B cell (primary cell): ENCODE measurements around the gene CAMTA1. TPM values are rescaled to one million over a fixed set of nuclear protein-coding genes. Genes with fewer than 3 reads are reported as not detected.

Experiments used
- ATAC-seq: fragments of 200-7000 bp; cut with Tn5 transposase; one replicate; pipeline ENCODE4 v1.10.0; 2021; ENCODE audit warnings: low read depth, mild to moderate bottlenecking, moderate number of reproducible peaks, moderate library complexity
- CTCF ChIA-PET: fragments of 350-600 bp; sonication (Branson Sonifier 250); formaldehyde crosslinking; loops from one replicate; lab custom pipeline; 2021; ENCODE audit warnings: antibody characterized with exemption, inconsistent platforms; lab: Charles Lee
- POLR2A ChIA-PET: fragments of 350-600 bp; sonication (Branson Sonifier 250); formaldehyde crosslinking; loops from one replicate; lab custom pipeline; 2021; ENCODE audit warnings: antibody characterized with exemption; lab: Charles Lee
- DNase-seq: peaks from one replicate; pipeline ENCODE4 v3.0.0; 2013
- H2AFZ ChIP-seq: 2 replicates; pipeline ENCODE4 v1.6.1; 2012; ENCODE audit warnings: mild to moderate bottlenecking, low read depth, low read length; ENCODE audit not compliant: insufficient read depth, poor library complexity, severe bottlenecking
- H3K27ac ChIP-seq, 2 donors: 1 replicate in 1 of 2; 2 replicates in 1 of 2; pipeline ENCODE4 v1.5.1; 2012 to 2013; ENCODE audit warnings: low read length in 2 of 2, mild to moderate bottlenecking in 2 of 2, moderate library complexity in 1 of 2
- H3K27me3 ChIP-seq, 4 experiments: fragments of 200-600 bp in 1 of 4; sonication (generic) in 1 of 4; replicated peaks in 1 of 4; 1 replicate in 2 of 4; 2 replicates in 2 of 4; pipeline versions ENCODE4 v1.6.1 to v1.7.0; 2013 to 2016; ENCODE audit warnings: low read length in 3 of 4, mild to moderate bottlenecking in 2 of 4, mixed read lengths in 1 of 4, moderate library complexity in 1 of 4; ENCODE audit not compliant: insufficient read depth in 4 of 4, control insufficient read depth in 3 of 4; ENCODE audit errors: control extremely low read depth in 1 of 4
- H3K36me3 ChIP-seq, 2 experiments: replicated peaks in 1 of 2; 1 replicate in 1 of 2; 2 replicates in 1 of 2; pipeline versions ENCODE4 v1.6.1 to v1.7.1; 2013; ENCODE audit warnings: low read length in 1 of 2; ENCODE audit not compliant: insufficient read depth in 2 of 2, control insufficient read depth in 1 of 2; ENCODE audit errors: control extremely low read depth in 1 of 2, extremely low read depth in 1 of 2
- H3K4me1 ChIP-seq, 2 donors: fragments of 200-600 bp in 1 of 2; sonication (generic) in 1 of 2; 1 replicate in 1 of 2; 2 replicates in 1 of 2; pipeline versions ENCODE4 v1.5.1 to v1.6.1; 2013 to 2017; ENCODE audit warnings: low read length in 2 of 2; ENCODE audit not compliant: control insufficient read depth in 2 of 2, insufficient read depth in 2 of 2
- H3K4me2 ChIP-seq: replicated peaks from 2 replicates; pipeline ENCODE3; 2012; ENCODE audit warnings: mild to moderate bottlenecking, low read depth, low read length; ENCODE audit not compliant: poor library complexity, severe bottlenecking
- H3K4me3 ChIP-seq, 5 experiments: fragments of 200-600 bp in 1 of 5; sonication (generic) in 1 of 5; 1 replicate in 3 of 5; 2 replicates in 2 of 5; pipeline versions ENCODE4 v1.5.1 to v1.7.0; 2011 to 2016; ENCODE audit warnings: low read length in 4 of 5, mild to moderate bottlenecking in 4 of 5, low read depth in 2 of 5, control low read depth in 1 of 5, moderate library complexity in 1 of 5; ENCODE audit not compliant: insufficient read depth in 1 of 5; ENCODE audit errors: control extremely low read depth in 1 of 5, extremely low read depth in 1 of 5
- H3K79me2 ChIP-seq: fragments of 200-600 bp; sonication (generic); one replicate; pipeline ENCODE4 v1.6.0; 2016; ENCODE audit warnings: low read length; ENCODE audit not compliant: control insufficient read depth, insufficient read depth
- H3K9ac ChIP-seq: fragments of 200-600 bp; sonication (generic); 2 replicates; pipeline ENCODE4 v1.6.1; 2017; ENCODE audit warnings: mild to moderate bottlenecking, low read length, moderate library complexity
- H3K9me3 ChIP-seq, 3 donors: one replicate each; pipeline versions ENCODE4 v1.6.1 to v1.7.1; 2013; ENCODE audit warnings: low read length in 2 of 3; ENCODE audit not compliant: control insufficient read depth in 2 of 3, insufficient read depth in 1 of 3; ENCODE audit errors: control extremely low read depth in 1 of 3
- H4K20me1 ChIP-seq: 2 replicates; pipeline ENCODE4 v1.6.0; 2012; ENCODE audit warnings: mild to moderate bottlenecking, low read length; ENCODE audit not compliant: insufficient read depth, control insufficient read depth, poor library complexity, severe bottlenecking
- H3K27ac Mint-ChIP-seq: one replicate; pipeline ENCODE4 v1.8.0; 2021; ENCODE audit warnings: mixed read lengths
- H3K27me3 Mint-ChIP-seq: one replicate; pipeline ENCODE4 v1.8.0; 2021; ENCODE audit warnings: mixed read lengths
- H3K4me1 Mint-ChIP-seq: one replicate; pipeline ENCODE4 v1.8.0; 2021; ENCODE audit warnings: mixed read lengths
- H3K4me3 Mint-ChIP-seq: one replicate; pipeline ENCODE4 v1.8.0; 2021; ENCODE audit warnings: mixed read lengths
- H3K9me3 Mint-ChIP-seq: one replicate; pipeline ENCODE4 v1.8.0; 2022; ENCODE audit warnings: mixed read lengths; ENCODE audit not compliant: insufficient read depth
- EZH2 ChIP-seq: IDR thresholded peaks from 2 replicates; pipeline ENCODE4 v1.6.1; 2012; ENCODE audit warnings: borderline replicate concordance, low read depth, mild to moderate bottlenecking, moderate library complexity, low read length; ENCODE audit not compliant: insufficient read depth, poor library complexity, severe bottlenecking
- WGBS: methylation state at CpG from one replicate; pipeline ENCODE4 v1.1.5; 2013; ENCODE audit warnings: missing lambda C conversion rate; ENCODE audit not compliant: insufficient coverage; 5-methylcytosine and 5-hydroxymethylcytosine counted together
- intact Hi-C: fragments of 100-400 bp; cut with micrococcal nuclease; formaldehyde crosslinking; loops from one replicate; pipeline ENCODE4 v1.10.0; 2022
- polyA plus RNA-seq: library from polyadenylated mRNA; depleted of rRNA; stranded (reverse); fragments of >200 nt; gene quantifications from 2 replicates; pipeline ENCODE4 v1.2.3, GENCODE V29; 2012
- total RNA-seq, 2 donors: library from RNA; stranded (reverse); fragments of 120-200 nt in 1 of 2; gene quantifications; 1 replicate in 1 of 2; 2 replicates in 1 of 2; pipeline versions ENCODE4 v1.2.3 to v1.2.4, GENCODE V29; 2013 to 2022
- TF ChIP-seq, protein P1 (sequence below): fragments of 200-600 bp; IDR thresholded peaks from one replicate; pipeline ENCODE4 v1.8.0; 2022; ENCODE audit warnings: antibody characterized with exemption, mild to moderate bottlenecking

CAMTA1 gene
- total and polyA plus RNA-seq, 2 donors (not counting 1 experiment from before 2014, with no cell fraction given) = 42.2 to 45.7 TPM

- no peak for ATAC-seq
- H3K79me2 ChIP-seq = no peaks in the 10 kb centered on the region
- POLR2A ChIA-PET = no interaction called here
Observed at GRCh38 chr1:6971699-6972098, 186.4 kb downstream of the CAMTA1 start.

GRCh38 chr1:6972399-6972798 is 187.1 kb downstream of the CAMTA1 start:
- no peak overlapping the region for H3K4me3 ChIP-seq
- no peak overlapping the region for H3K4me2 ChIP-seq
- no peaks in the 10 kb centered on the region for H3K79me2 ChIP-seq
- DNase-seq (no peak), ATAC-seq (no peak)
- CTCF ChIA-PET = no interaction called here
- H3K27me3 ChIP-seq = peaks cover 0 to 18% (median 0%) of the 10 kb centered on the region in 4 experiments
- intact Hi-C loops = no loop called here
- Mint-ChIP-seq H3K4me1 (no peaks in the 10 kb centered on the region), H3K27ac (no peak overlapping the region), H3K9me3 (no peaks in the 10 kb centered on the region), H3K4me3 (no peak overlapping the region), H3K27me3 (peaks cover 49% of the 10 kb centered on the region)
- POLR2A ChIA-PET = no interaction called here
- 79% methylated on average over 3 of the region's 4 CpGs for WGBS
- TF ChIP-seq, protein P1, sequence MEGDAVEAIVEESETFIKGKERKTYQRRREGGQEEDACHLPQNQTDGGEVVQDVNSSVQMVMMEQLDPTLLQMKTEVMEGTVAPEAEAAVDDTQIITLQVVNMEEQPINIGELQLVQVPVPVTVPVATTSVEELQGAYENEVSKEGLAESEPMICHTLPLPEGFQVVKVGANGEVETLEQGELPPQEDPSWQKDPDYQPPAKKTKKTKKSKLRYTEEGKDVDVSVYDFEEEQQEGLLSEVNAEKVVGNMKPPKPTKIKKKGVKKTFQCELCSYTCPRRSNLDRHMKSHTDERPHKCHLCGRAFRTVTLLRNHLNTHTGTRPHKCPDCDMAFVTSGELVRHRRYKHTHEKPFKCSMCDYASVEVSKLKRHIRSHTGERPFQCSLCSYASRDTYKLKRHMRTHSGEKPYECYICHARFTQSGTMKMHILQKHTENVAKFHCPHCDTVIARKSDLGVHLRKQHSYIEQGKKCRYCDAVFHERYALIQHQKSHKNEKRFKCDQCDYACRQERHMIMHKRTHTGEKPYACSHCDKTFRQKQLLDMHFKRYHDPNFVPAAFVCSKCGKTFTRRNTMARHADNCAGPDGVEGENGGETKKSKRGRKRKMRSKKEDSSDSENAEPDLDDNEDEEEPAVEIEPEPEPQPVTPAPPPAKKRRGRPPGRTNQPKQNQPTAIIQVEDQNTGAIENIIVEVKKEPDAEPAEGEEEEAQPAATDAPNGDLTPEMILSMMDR = no peak
- no peak for TF ChIP-seq EZH2
- H4K20me1 ChIP-seq = no peaks in the 10 kb centered on the region
- no peak overlapping the region for H2AFZ ChIP-seq
- no peaks in the 10 kb centered on the region for H3K4me1 ChIP-seq
- H3K36me3 ChIP-seq = no peaks in the 10 kb centered on the region
- H3K9ac ChIP-seq = no peak overlapping the region
- no peak overlapping the region for H3K27ac ChIP-seq
- peaks cover 0 to 14% (median 0%) of the 10 kb centered on the region in 3 donors for H3K9me3 ChIP-seq

More at GRCh38 chr1:6971699-6972098, 186.4 kb downstream of the CAMTA1 start:
- TF ChIP-seq, protein P1 = no peak
- no peak for TF ChIP-seq EZH2
- H3K4me2 ChIP-seq = no peak overlapping the region
- H3K27ac ChIP-seq = no peak overlapping the region
- no peaks in the 10 kb centered on the region for H4K20me1 ChIP-seq
- no peak overlapping the region for H3K9ac ChIP-seq
- DNase-seq = no peak
- no peak overlapping the region for H2AFZ ChIP-seq
- no peak overlapping the region for H3K4me3 ChIP-seq
- Mint-ChIP-seq H3K27me3 (peaks cover 49% of the 10 kb centered on the region), H3K4me3 (no peak overlapping the region), H3K27ac (no peak overlapping the region), H3K9me3 (no peaks in the 10 kb centered on the region), H3K4me1 (no peaks in the 10 kb centered on the region)
- peaks cover 0 to 14% (median 0%) of the 10 kb centered on the region in 3 donors for H3K9me3 ChIP-seq
- H3K36me3 ChIP-seq = no peaks in the 10 kb centered on the region
- CTCF ChIA-PET = no interaction called here
- intact Hi-C loops = no loop called here
- H3K4me1 ChIP-seq = no peaks in the 10 kb centered on the region
- H3K27me3 ChIP-seq = peaks cover 0 to 21% (median 0%) of the 10 kb centered on the region in 4 experiments
- 100% methylated on average over 10 of the region's 11 CpGs for WGBS
